Measurements from ENCODE around the gene C1QB.
A peak's percentile ranks its signal among the peaks of the same experiment; 100 is the strongest.

Gene C1QB

GRCh38 chr1:22641906-22642636 lies 11.0 kb upstream of the C1QB start:
- H3K27me3 ChIP-seq (ENCODE audit: insufficient read depth, poor library complexity, severe bottlenecking), result no peaks in the 10 kb centered on the region
- no peak for TF ChIP-seq REST (IDR thresholded peaks at IDR 0.05; ENCODE audit: insufficient replicate concordance, low read depth)
- TF ChIP-seq SPI1 (IDR thresholded peaks at IDR 0.05; ENCODE audit: borderline replicate concordance, low read depth), result no peak
- peak; percentile 62 for TF ChIP-seq CTCF (IDR thresholded peaks at IDR 0.05; ENCODE audit: insufficient read depth, low read length)
- TF ChIP-seq GABPA (IDR thresholded peaks at IDR 0.05; ENCODE audit: low read depth), result no peak
- TF ChIP-seq POLR2AphosphoS5 (IDR thresholded peaks at IDR 0.05; ENCODE audit: low read depth), result no peak
- H3K4me3 ChIP-seq (replicated peaks; ENCODE audit: insufficient read depth, low read length), result no peak overlapping the region
- no peak overlapping the region for H3K27ac ChIP-seq (replicated peaks)
- peak in 1 of 2 experiments; percentile 48 for DNase-seq (ENCODE audit: low read depth in 1 of 2, low spot score in 1 of 2)

- H3K27me3 ChIP-seq (ENCODE audit: insufficient read depth, poor library complexity, severe bottlenecking), result no peaks in the 10 kb centered on the region
- H3K4me3 ChIP-seq (replicated peaks; ENCODE audit: insufficient read depth, low read length), result no peak within 1 kb of the TSS
- DNase-seq (ENCODE audit: low read depth in 1 of 2, low spot score in 1 of 2), result no peak
- TF ChIP-seq SPI1 (IDR thresholded peaks at IDR 0.05; ENCODE audit: borderline replicate concordance, low read depth), result no peak
- TF ChIP-seq REST (IDR thresholded peaks at IDR 0.05; ENCODE audit: insufficient replicate concordance, low read depth), result no peak
- TF ChIP-seq CTCF (IDR thresholded peaks at IDR 0.05; ENCODE audit: insufficient read depth, low read length), result no peak
- no peak for TF ChIP-seq POLR2AphosphoS5 (IDR thresholded peaks at IDR 0.05; ENCODE audit: low read depth)
- TF ChIP-seq GABPA (IDR thresholded peaks at IDR 0.05; ENCODE audit: low read depth), result no peak
- no peak within 1 kb of the TSS for H3K27ac ChIP-seq (replicated peaks)
Measured at GRCh38 chr1:22643381-22643780, 9.7 kb upstream of the C1QB start, which contains the start of gene C1QC. Gene C1QC, plus strand, starts transcription at chr1:22643633. Its CDS starts 391 bp downstream, at chr1:22644024.

- no peak for DNase-seq (ENCODE audit: low read depth in 1 of 2, low spot score in 1 of 2)
- Histone ChIP-seq H3K27me3 (ENCODE audit: insufficient read depth, poor library complexity, severe bottlenecking) (no peaks in the 10 kb centered on the region), H3K4me3 (replicated peaks; ENCODE audit: insufficient read depth, low read length) (no peak overlapping the region), H3K27ac (replicated peaks) (no peak overlapping the region)
- TF ChIP-seq SPI1 (IDR thresholded peaks at IDR 0.05; ENCODE audit: borderline replicate concordance, low read depth) (no peak), POLR2AphosphoS5 (IDR thresholded peaks at IDR 0.05; ENCODE audit: low read depth) (no peak), CTCF (IDR thresholded peaks at IDR 0.05; ENCODE audit: insufficient read depth, low read length) (no peak), REST (IDR thresholded peaks at IDR 0.05; ENCODE audit: insufficient replicate concordance, low read depth) (no peak), GABPA (IDR thresholded peaks at IDR 0.05; ENCODE audit: low read depth) (no peak)
Measured at GRCh38 chr1:22643928-22644327, 9.1 kb upstream of the C1QB start.

Measured in HL-60 (cell line).